GM21576 (cell line): Measurements from ENCODE around the gene PDGFB.

Experiments
- ATAC-seq: cut with Tn5 transposase; IDR thresholded peaks from one replicate; pipeline ENCODE4 v1.9.1; 2021; ENCODE audit warnings: mild to moderate bottlenecking, moderate library complexity; ENCODE audit not compliant: unreplicated experiment

The PDGFB gene

GRCh38 chr22:39254789-39255298 is 10.1 kb upstream of the PDGFB start:
- ATAC-seq = no peak

GRCh38 chr22:39254122-39254521 is 9.3 kb upstream of the PDGFB start:
- no peak for ATAC-seq

GRCh38 chr22:39253435-39254070 is 8.8 kb upstream of the PDGFB start:
- ATAC-seq = no peak

- ATAC-seq = no peak
These were observed 8.0 kb upstream of the PDGFB start for GRCh38 chr22:39252461-39253434.

- ATAC-seq = no peak
These were observed 7.1 kb upstream of the PDGFB start for GRCh38 chr22:39251762-39252460.

- ATAC-seq = no peak
These were observed 6.1 kb upstream of the PDGFB start for GRCh38 chr22:39250838-39251237.

- ATAC-seq = no peak
These were observed 5.3 kb upstream of the PDGFB start for GRCh38 chr22:39250131-39250530.

- no peak for ATAC-seq
These were observed 4.4 kb upstream of the PDGFB start for GRCh38 chr22:39249086-39249704.

GRCh38 chr22:39248254-39248653 is 3.5 kb upstream of the PDGFB start:
- ATAC-seq = no peak

- no peak for ATAC-seq
These were observed 2.6 kb upstream of the PDGFB start for GRCh38 chr22:39247361-39247760.

GRCh38 chr22:39246690-39247332 is 2.0 kb upstream of the PDGFB start:
- ATAC-seq = no peak

GRCh38 chr22:39246217-39246616 is 1.4 kb upstream of the PDGFB start:
- no peak for ATAC-seq

GRCh38 chr22:39245130-39246039 is 603 bp upstream of the PDGFB start:
- no peak for ATAC-seq

- no peak for ATAC-seq
These were observed 666 bp downstream of the PDGFB start for GRCh38 chr22:39244136-39244495.

- no peak for ATAC-seq
These were observed 1.2 kb downstream of the PDGFB start for GRCh38 chr22:39243439-39244135.

GRCh38 chr22:39242595-39243438 is 2.0 kb downstream of the PDGFB start:
- no peak for ATAC-seq

- ATAC-seq = no peak
These were observed 2.8 kb downstream of the PDGFB start for GRCh38 chr22:39241794-39242594.
